Kasumi-1 (cell line): Measurements from ENCODE around the gene ZNF433.
A peak's percentile ranks its signal among the peaks of the same experiment; 100 is the strongest.

Source experiments
- DNase-seq, 2 experiments: peaks; one replicate each; lab custom pipeline; 2025; lab: John Stamatoyannopoulos, UW

ZNF433 gene

GRCh38 chr19:11989112-11989456 lies 46.4 kb downstream of the ZNF433 start:
- DNase-seq: no peak

DNA sequence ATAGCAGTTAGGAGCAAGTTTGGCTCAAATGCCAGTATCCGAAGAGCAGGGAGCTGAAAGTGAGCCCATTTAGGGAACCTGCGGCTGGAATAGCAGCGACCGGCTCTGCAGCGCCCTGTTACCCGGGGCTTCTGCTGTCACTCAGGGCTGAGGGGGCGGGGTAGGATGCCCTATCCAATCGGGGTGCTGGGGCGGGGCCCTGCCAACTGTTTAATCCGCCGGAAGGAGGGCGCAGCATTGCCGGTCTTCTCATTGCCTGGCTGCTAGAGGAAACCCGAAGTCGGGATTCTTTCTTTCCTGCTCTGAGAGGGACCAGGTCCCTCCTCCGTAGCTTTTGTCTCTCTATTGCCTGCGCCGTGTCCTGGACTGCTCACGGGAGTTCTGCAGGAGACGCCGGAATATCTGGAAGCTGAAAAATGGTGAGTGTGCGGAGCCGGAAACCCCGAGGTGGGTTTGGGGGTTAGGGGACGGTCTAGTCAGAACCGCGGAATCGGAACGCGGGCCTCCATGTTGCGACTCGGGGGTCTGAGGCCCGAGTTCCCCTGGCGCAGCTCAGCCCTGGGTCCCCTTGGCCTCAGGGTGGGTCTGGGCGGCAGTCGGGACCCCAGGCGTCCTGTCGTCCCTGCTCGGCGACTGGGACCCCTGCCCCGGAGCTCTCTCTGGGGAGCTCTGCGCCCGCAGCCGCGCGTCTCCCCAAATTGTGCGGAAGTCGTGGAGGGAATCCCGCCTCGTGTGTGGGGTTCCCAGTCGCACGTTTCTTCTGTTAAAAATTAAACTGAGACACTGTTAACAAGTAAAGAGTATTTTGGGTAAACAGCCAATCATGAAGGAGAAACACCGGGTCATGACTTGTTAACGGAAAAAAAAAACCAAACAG lies 47.8 kb downstream of the ZNF433 start:
- DNase-seq: peak; percentile 97

- DNase-seq: no peak
Measured at GRCh38 chr19:11986754-11987153, 48.7 kb downstream of the ZNF433 start.

DNA sequence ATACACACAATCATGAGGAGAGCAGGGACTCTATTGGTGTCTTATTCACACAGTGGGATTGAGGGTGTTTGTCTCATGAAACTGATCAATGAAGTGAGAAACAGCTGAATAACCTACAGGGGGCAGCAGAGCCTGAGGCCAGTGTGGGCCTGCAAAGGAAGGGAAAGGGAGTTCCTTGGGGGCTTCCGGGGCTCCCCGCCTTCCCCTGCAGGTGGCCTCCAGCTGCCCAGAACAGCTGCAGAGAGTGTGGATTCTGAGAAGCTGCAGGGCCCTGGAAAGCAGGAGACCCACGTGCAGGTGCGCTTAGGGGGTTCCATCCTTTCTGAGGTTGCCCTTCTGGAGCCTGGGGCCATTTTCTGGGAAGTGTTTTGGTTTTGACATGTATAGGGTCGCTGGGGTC lies 50.5 kb downstream of the ZNF433 start:
- DNase-seq: no peak

- no peak for DNase-seq
Measured at GRCh38 chr19:11982526-11982925, 53.0 kb downstream of the ZNF433 start.

- DNase-seq: no peak
Measured at GRCh38 chr19:11979527-11979926, 56.0 kb downstream of the ZNF433 start.

DNA sequence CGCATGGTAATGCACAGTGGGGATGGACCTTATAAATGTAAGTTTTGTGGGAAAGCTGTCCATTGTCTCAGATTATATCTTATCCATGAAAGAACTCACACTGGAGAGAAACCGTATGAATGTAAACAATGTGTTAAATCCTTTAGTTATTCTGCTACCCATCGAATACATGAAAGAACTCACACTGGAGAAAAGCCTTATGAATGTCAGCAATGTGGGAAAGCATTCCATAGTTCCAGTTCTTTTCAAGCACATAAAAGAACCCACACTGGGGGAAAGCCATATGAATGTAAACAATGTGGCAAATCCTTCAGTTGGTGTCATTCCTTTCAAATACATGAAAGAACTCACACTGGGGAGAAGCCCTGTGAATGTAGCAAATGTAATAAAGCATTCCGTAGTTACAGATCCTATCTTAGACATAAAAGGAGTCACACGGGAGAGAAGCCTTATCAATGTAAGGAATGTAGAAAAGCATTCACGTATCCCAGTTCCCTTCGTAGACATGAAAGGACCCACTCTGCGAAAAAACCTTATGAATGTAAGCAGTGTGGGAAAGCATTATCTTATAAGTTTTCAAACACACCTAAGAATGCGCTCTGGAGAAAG lies 56.9 kb downstream of the ZNF433 start:
- no peak for DNase-seq

DNA sequence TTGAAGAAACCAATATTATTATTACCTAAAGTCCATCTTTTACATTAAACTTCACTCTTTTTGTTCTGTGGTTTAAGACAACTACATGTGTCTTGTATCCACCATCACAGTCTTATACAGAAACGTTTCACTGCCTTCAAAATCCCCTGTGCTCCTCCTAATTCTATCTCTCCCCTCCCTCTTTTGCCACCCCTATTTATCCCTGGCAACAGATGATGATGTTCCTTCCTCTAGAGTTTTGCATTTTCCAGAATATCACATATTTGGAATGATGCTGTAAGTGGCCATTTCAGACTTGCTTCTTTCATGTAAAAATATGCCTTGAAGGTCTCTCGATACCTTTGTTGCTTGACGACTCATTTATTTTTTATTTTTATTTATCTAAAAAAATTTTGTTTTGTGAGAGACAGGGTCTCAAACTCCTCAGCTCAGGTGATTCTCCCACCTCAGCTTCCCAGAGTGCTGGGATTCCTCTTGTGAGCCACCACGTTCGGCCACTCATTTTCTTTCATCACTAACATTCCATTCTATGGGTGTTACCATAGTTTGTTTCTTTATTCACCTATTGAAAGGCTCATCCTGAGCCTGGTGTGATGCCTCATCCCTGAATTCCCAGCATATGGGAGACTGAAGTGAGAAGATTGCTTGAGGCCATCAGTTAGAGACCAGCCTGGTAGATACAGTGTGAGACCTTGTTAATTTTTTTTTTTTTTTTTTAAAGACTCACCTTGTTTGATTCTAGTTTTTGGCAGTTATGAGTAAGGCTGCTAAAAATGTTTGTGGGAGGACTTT lies 62.3 kb downstream of the ZNF433 start:
- DNase-seq: no peak

DNA sequence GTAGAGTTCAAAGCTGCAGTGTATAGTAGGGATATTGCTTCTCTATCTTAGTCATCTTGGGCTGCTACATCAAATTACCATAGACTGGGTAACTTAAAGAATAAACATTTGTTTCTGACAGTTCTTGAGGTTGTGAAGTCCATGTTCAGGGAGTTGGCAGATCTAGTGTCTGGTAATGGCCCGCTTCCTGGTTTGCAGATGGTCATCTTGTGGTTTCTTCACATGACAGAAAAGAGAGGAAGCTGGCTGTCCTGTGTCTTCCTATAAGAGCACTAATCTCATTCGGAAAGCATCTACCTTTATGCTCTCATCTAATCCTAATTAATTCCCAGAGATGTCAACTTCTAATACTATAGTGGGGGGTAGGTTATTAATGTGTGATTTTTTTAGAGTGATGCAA lies 64.4 kb downstream of the ZNF433 start:
- DNase-seq: no peak

GRCh38 chr19:11970174-11970573 lies 65.3 kb downstream of the ZNF433 start:
- no peak for DNase-seq

GRCh38 chr19:11964858-11965645 lies 70.4 kb downstream of the ZNF433 start, which contains the start of gene ZNF763:
Gene ZNF763 (plus strand): TSS chr19:11965040. CDS start chr19:11965209, 169 bp downstream.
- peak; percentile 88 to 89 for DNase-seq
